ENCODE results near the gene C19orf47. TPM values are rescaled to one million over a fixed set of nuclear protein-coding genes. Genes with fewer than 3 reads are reported as not detected.

C19orf47 gene
- total RNA-seq, 1 experiment from 2014 or later: 32.8 TPM

- no peak for DNase-seq (ENCODE audit: low read depth)
- in situ Hi-C loops (cut with HindIII; ENCODE audit: low pct_unique_long_range_greater_than_20kb, low sequenced_read_pairs): no loop called here
Measured at GRCh38 chr19:40332669-40333068, 15.5 kb downstream of the C19orf47 start.

GRCh38 chr19:40331052-40331451, 17.1 kb downstream of the C19orf47 start:
- in situ Hi-C loops (cut with HindIII; ENCODE audit: low pct_unique_long_range_greater_than_20kb, low sequenced_read_pairs): no loop called here
- no peak for DNase-seq (ENCODE audit: low read depth)

- in situ Hi-C loops (cut with HindIII; ENCODE audit: low pct_unique_long_range_greater_than_20kb, low sequenced_read_pairs): no loop called here
- DNase-seq (ENCODE audit: low read depth): no peak
Measured at GRCh38 chr19:40326201-40326600, 22.0 kb downstream of the C19orf47 start.

GRCh38 chr19:40323705-40324104, 24.5 kb downstream of the C19orf47 start:
- DNase-seq (ENCODE audit: low read depth): no peak
- in situ Hi-C loops (cut with HindIII; ENCODE audit: low pct_unique_long_range_greater_than_20kb, low sequenced_read_pairs): no loop called here

- in situ Hi-C loops (cut with HindIII; ENCODE audit: low pct_unique_long_range_greater_than_20kb, low sequenced_read_pairs): no loop called here
- DNase-seq (ENCODE audit: low read depth): no peak
Measured at GRCh38 chr19:40322951-40323615, 25.1 kb downstream of the C19orf47 start.

GRCh38 chr19:40322271-40322610, 26.0 kb downstream of the C19orf47 start:
- in situ Hi-C loops (cut with HindIII; ENCODE audit: low pct_unique_long_range_greater_than_20kb, low sequenced_read_pairs): no loop called here
- DNase-seq (ENCODE audit: low read depth): no peak

- in situ Hi-C loops (cut with HindIII; ENCODE audit: low pct_unique_long_range_greater_than_20kb, low sequenced_read_pairs): no loop called here
- DNase-seq (ENCODE audit: low read depth): no peak
Measured at GRCh38 chr19:40321566-40322270, 26.5 kb downstream of the C19orf47 start.

- DNase-seq (ENCODE audit: low read depth): no peak
- in situ Hi-C loops (cut with HindIII; ENCODE audit: low pct_unique_long_range_greater_than_20kb, low sequenced_read_pairs): no loop called here
Measured at GRCh38 chr19:40321076-40321475, 27.1 kb downstream of the C19orf47 start.

GRCh38 chr19:40320558-40320935, 27.6 kb downstream of the C19orf47 start:
- no peak for DNase-seq (ENCODE audit: low read depth)
- in situ Hi-C loops (cut with HindIII; ENCODE audit: low pct_unique_long_range_greater_than_20kb, low sequenced_read_pairs): no loop called here

GRCh38 chr19:40317338-40317737, 30.9 kb downstream of the C19orf47 start:
- in situ Hi-C loops (cut with HindIII; ENCODE audit: low pct_unique_long_range_greater_than_20kb, low sequenced_read_pairs): no loop called here
- no peak for DNase-seq (ENCODE audit: low read depth)

GRCh38 chr19:40315812-40316470, 32.3 kb downstream of the C19orf47 start:
- in situ Hi-C loops (cut with HindIII; ENCODE audit: low pct_unique_long_range_greater_than_20kb, low sequenced_read_pairs): no loop called here
- no peak for DNase-seq (ENCODE audit: low read depth)

GRCh38 chr19:40314656-40315055, 33.5 kb downstream of the C19orf47 start:
- DNase-seq (ENCODE audit: low read depth): no peak
- in situ Hi-C loops (cut with HindIII; ENCODE audit: low pct_unique_long_range_greater_than_20kb, low sequenced_read_pairs): no loop called here

GRCh38 chr19:40313229-40313983, 34.8 kb downstream of the C19orf47 start:
- in situ Hi-C loops (cut with HindIII; ENCODE audit: low pct_unique_long_range_greater_than_20kb, low sequenced_read_pairs): no loop called here
- no peak for DNase-seq (ENCODE audit: low read depth)

GRCh38 chr19:40312533-40312932, 35.7 kb downstream of the C19orf47 start:
- DNase-seq (ENCODE audit: low read depth): no peak
- in situ Hi-C loops (cut with HindIII; ENCODE audit: low pct_unique_long_range_greater_than_20kb, low sequenced_read_pairs): no loop called here

GRCh38 chr19:40309666-40310065, 38.5 kb downstream of the C19orf47 start:
- no peak for DNase-seq (ENCODE audit: low read depth)
- in situ Hi-C loops (cut with HindIII; ENCODE audit: low pct_unique_long_range_greater_than_20kb, low sequenced_read_pairs): no loop called here

- peak; percentile 47 for DNase-seq (ENCODE audit: low read depth)
- in situ Hi-C loops (cut with HindIII; ENCODE audit: low pct_unique_long_range_greater_than_20kb, low sequenced_read_pairs): no loop called here
Measured at GRCh38 chr19:40305403-40305802, 42.8 kb downstream of the C19orf47 start.

- in situ Hi-C loops (cut with HindIII; ENCODE audit: low pct_unique_long_range_greater_than_20kb, low sequenced_read_pairs): no loop called here
Measured at GRCh38 chr19:40304306-40304705, 43.9 kb downstream of the C19orf47 start.

GRCh38 chr19:40303765-40304164, 44.4 kb downstream of the C19orf47 start:
- in situ Hi-C loops (cut with HindIII; ENCODE audit: low pct_unique_long_range_greater_than_20kb, low sequenced_read_pairs): no loop called here
- DNase-seq (ENCODE audit: low read depth): no peak

More at GRCh38 chr19:40304306-40304705, 43.9 kb downstream of the C19orf47 start:
- no peak for DNase-seq (ENCODE audit: low read depth)

All from Caki2 (cell line).